ENCODE data around the gene PRSS33. TPM values are rescaled to one million over a fixed set of nuclear protein-coding genes. Genes with fewer than 3 reads are reported as not detected.

PRSS33 gene
- total RNA-seq, 2 experiments from 2014 or later = 0.13 TPM

DNA sequence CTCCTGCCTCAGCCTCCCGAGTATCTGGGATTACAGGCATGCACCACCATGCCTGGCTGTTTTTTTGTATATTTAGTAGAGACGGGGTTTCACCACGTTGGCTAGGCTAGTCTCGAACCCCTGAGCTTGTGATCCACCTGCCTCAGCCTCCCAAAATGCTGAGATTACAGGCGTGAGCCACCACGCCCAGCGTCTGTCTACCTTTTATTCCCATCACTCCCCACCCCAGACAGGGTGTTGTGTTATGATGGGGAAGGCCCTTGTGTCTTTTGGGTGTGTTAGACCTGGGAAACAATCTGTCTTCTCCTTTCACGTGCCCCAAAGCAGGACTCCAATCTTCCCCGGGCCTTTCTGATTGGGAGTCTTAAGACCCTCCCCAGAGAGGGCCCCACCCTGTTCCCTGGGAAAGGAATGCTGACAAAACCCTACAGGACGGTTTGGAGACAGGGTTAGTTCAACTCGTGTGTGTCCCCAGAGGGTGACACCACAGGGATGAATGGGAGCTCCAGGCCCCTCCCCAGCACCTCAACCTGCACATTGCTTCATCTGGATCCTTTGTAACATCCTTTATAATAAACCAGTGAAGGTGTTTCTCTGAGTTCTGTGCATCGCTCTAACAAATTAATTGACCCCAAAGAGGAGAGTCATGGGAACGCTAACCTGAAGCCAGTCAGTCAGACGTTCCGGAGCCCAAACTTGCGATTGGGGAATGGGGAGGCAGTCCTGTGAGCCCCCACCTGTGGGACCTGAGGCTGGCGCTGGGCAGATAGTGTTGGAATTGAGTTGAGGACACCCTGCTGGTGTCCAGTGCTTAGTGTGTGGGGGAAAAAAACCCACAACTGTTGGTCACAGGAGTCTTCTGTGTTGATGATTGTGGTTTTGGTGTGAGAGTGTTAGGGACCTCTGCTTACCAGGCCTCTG is 7.1 kb downstream of the PRSS33 start:
- CTCF ChIA-PET = interaction anchor here (0.8 kb wide), 2 partner anchors 11 to 88 kb away, joined by 3 to 4 read pairs; no protein-coding TSS in a partner anchor
- POLR2A ChIA-PET = interaction anchor here (1.1 kb wide), 1 partner anchor 27 kb away, joined by 4 read pairs; no protein-coding TSS in a partner anchor

- ChIA-PET CTCF (no interaction called here), POLR2A (interaction anchor here (1.1 kb wide), 1 partner anchor 26 kb away, joined by 4 read pairs; no protein-coding TSS in a partner anchor)
These were observed 8.0 kb downstream of the PRSS33 start for GRCh38 chr16:2779151-2779920.

DNA sequence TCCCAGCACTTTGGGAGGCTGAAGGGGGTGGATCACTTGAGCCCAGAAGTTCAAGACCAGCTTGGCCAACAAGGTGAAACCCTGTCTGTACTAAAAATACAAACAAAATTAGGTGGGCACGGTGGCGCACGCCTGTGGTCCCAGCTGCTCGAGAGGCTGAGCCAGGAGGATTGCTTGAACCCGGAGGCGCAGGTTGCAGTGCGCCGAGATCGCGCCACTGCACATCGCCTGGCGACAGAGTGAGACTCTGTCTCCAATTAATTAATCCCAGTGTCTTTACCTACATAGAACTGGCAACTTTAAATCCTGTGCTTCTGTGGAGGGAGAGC is 8.8 kb downstream of the PRSS33 start:
- ChIA-PET CTCF (interaction anchor here (1.4 kb wide), 1 partner anchor 90 kb away, joined by 6 read pairs; no protein-coding TSS in a partner anchor), POLR2A (interaction anchor here (1.4 kb wide), 1 partner anchor 27 kb away, joined by 6 read pairs; no protein-coding TSS in a partner anchor)

DNA sequence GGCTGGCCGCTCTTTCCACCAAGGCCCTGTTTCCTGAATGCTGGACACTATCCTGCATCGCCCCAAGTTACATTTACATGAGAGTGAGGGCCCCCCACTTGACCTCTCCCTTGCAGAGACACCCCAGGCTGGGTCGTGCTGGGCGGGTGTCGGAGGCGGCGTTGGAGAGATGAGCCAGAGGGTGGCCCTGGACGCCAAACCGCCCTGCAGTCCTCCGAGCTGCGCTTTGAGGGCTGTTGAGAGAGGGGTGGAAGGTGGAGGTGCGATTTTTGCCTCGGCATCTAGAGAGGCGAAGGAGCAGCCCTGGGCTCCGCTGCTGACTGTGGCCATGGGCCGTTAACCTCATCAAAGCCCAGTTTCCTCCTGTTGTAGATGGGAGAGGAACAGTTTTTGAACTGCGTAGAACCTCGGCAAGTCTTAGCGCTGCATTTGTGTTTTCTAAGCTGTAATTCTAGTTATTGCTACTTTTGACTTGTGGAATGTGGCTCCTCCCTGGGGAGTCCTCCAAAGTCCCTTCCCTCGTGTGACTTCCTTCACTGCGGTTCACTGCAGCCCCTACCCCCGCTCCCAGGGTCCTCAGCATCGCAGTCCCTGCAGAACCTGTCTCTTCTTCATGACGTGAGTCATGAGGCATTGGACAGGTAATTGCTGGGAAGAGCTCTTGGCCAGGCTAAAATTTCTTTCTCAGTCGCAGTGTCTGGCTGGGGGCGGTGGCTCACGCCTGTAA is 9.3 kb downstream of the PRSS33 start:
- POLR2A ChIA-PET = interaction anchor here (0.6 to 2.8 kb wide), 6 partner anchors 9 to 90 kb away, joined by 3 to 11 read pairs (median 8); partner anchors contain the start of gene SRRM2

GRCh38 chr16:2777231-2777902 is 10.0 kb downstream of the PRSS33 start, which contains the start of gene ELOB:
ELOB (minus strand) TSS chr16:2777280; CDS start chr16:2777239, 41 bp downstream.
- POLR2A ChIA-PET = interaction anchor here (0.6 to 2.8 kb wide), 6 partner anchors 9 to 91 kb away, joined by 3 to 11 read pairs (median 8); partner anchors contain the start of gene SRRM2
- CTCF ChIA-PET = interaction anchor here (0.7 to 1.4 kb wide), 2 partner anchors 91 to 142 kb away, joined by 3 to 6 read pairs; no protein-coding TSS in a partner anchor

More for the DNA sequence above, 9.3 kb downstream of the PRSS33 start:
- CTCF ChIA-PET = interaction anchor here (0.7 to 1.4 kb wide), 2 partner anchors 90 to 142 kb away, joined by 3 to 6 read pairs; no protein-coding TSS in a partner anchor

GRCh38 chr16:2776500-2777139 is 10.7 kb downstream of the PRSS33 start:
- POLR2A ChIA-PET = interaction anchor here (0.7 to 2.8 kb wide), 3 partner anchors 23 to 91 kb away, joined by 3 to 10 read pairs (median 9); no protein-coding TSS in a partner anchor
- CTCF ChIA-PET = interaction anchor here (1.4 to 2.4 kb wide), 3 partner anchors 9 to 94 kb away, joined by 3 to 6 read pairs (median 4); no protein-coding TSS in a partner anchor

DNA sequence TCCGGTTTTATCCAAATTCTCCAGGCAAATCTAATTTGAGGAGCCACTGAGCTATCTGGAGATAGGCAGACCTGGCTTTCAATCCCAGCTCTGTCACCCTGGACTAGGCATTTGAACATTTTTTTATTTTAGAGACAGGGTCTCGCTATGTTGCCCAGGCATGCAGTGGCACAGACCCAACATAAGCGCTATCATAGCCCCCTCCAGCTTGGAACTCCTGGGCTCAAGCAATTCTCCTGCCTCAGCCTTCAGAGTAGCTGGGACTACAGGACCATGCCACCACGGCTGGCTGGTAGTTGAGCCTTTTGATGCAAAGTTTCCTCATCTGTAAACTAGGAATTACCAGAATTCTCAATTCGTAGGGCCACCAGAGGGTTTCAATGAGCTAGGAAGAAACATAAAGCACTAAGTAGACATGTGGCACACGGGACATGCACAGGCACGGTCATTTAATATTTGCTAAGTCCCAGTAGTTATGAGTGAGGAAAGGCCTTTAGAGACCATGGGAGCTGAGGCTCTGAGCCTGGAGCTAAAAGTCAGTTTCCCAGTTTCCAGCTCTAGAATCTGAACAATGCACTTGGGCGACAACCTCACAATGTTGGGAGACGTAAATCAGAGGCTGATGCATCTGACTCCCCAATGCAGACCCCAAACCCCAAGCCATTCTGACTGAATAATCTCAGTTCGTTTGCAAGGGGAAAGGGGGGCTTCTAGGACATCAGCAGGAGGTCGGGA is 11.4 kb downstream of the PRSS33 start:
- ChIA-PET CTCF (interaction anchor here (0.8 to 2.4 kb wide), 4 partner anchors 8 to 95 kb away, joined by 3 to 6 read pairs (median 4); no protein-coding TSS in a partner anchor), POLR2A (interaction anchor here (0.7 to 2.8 kb wide), 3 partner anchors 22 to 92 kb away, joined by 3 to 10 read pairs (median 9); no protein-coding TSS in a partner anchor)

GRCh38 chr16:2775131-2775716 is 12.1 kb downstream of the PRSS33 start:
- ChIA-PET CTCF (interaction anchor here (0.8 to 2.4 kb wide), 4 partner anchors 9 to 95 kb away, joined by 3 to 6 read pairs (median 4); no protein-coding TSS in a partner anchor), POLR2A (interaction anchor here (2.7 to 2.8 kb wide), 2 partner anchors 21 to 93 kb away, joined by 9 to 10 read pairs; no protein-coding TSS in a partner anchor)

GRCh38 chr16:2774161-2774891 is 13.0 kb downstream of the PRSS33 start:
- CTCF ChIA-PET = interaction anchor here (0.5 to 2.4 kb wide), 3 partner anchors 11 to 157 kb away, joined by 3 to 6 read pairs (median 4); no protein-coding TSS in a partner anchor
- POLR2A ChIA-PET = interaction anchor here (0.6 kb wide), 1 partner anchor 184 kb away, joined by 3 read pairs; no protein-coding TSS in a partner anchor

DNA sequence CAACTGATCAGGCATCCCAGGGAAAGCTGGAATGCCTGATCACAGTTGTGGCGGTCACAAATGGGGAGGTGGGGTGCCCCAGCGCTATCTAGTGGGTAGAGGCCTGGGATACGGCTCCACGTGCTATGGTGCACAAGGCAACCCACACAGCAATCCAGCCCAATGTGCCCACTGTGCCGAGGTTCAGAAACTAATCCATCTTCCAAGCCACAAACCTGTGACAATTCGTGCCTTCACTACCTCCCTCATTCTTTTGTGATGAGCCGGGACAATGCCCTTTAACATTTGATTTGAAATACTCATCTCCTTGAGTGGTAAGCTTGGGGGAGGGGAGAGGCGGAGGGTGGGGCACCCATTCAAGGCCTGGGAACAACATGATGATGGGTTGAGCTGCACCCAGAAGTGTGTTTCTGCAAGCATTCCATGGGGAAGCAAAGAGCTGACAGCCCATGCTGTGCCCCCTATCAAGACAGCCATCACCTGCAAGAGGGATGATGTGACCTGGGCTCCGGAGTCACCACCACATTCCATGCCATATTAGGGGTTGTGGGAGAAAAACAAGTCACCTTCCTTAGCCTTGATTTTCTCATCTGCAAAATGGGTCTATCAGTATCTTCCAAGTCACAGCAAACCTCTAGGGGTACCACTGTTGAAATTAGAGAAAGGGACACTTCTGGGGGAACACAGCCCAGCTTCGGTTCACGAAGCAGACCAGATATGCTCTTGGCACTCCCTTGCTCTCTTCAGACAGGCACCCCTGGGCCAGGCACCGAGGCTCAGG is 14.0 kb downstream of the PRSS33 start:
- POLR2A ChIA-PET = no interaction called here

DNA sequence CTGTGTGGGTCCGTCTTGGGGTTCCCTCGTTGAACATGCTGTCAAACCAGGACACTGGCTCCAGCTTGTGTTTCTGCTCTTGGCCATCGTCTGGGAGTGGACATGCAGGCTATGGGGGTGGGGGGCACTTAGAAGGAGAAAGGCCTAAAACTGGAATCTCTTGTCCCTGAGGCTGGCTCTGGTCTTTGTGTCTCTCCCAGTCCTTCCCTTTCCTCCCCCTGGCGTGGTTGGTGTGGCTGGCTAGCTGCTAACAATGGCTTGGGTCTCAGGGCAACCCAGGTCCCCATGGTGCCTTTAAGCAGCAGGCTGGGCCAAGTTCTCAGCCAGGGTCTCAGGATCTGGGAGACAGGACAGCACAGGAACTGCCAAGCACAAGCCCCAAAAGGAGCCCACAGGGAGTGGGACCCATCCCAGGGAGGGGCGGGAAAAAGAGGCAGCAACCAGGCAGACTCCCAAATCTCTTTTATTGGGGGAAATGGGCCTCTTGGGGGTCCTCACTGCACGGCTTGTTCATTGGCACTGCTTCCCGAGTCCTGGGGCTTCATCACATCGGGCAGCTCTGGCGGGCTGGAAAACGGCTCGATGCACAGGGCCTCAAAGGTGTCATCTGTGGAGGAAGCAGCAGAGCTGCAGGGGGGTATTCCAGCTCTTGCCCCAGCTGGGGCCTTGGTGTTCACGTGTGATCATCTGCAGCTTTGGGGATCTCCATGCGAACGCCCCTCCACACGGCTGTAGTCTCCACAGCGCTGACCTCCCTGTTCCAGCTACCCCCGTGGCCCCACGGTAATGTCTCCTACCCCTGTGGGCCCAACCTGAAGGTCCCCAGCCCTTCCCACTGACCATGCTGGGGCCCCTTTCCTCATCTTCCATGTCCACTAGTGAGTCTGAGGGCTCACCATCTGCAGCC is 15.6 kb downstream of the PRSS33 start:
- POLR2A ChIA-PET = no interaction called here
- CTCF ChIA-PET = no interaction called here

More for the DNA sequence above, 14.0 kb downstream of the PRSS33 start:
- CTCF ChIA-PET = interaction anchor here (0.5 to 0.8 kb wide), 2 partner anchors 12 to 158 kb away, joined by 3 to 4 read pairs; no protein-coding TSS in a partner anchor

DNA sequence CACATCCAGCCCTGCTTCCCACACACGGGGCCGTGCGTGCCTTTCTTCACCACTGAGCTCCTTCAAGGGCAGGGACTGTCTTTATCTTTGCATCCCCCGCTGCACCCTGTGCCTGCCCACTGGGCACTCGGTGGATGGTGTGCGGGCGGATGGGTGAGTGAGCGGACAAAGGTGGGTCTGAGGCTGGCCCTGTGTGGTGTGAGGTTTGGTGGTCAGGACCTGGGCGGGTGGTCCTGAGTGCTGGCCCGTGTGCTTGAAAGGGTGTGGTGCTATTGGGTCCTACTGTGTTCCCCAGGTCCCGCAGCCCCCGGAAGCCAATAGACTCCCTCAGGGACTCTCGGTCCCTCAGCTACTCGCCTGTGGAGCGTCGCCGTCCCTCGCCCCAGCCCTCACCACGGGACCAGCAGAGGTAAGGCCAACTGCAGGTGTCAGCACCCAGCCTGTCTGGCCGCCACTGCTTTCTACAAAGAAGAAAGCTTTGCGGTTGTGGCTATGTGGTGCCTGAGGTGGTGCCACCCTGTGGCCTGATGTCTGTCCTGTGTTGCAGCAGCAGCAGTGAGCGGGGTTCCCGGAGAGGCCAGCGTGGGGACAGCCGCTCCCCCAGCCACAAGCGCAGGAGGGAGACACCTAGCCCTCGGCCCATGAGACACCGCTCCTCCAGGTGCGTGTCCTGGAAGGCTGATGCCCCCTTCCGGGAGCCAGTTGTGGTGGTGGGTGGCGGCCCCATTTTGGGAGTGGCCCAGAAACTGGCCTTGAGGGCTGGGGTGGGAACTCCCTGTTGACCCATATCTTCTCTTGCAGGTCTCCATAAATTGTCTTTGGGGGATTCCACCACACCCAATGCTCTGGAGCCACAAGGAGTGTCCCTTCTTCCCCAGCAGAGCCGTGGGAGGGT is 17.1 kb downstream of the PRSS33 start:
- CTCF ChIA-PET = no interaction called here

GRCh38 chr16:2769675-2770056 is 17.7 kb downstream of the PRSS33 start:
- CTCF ChIA-PET = no interaction called here
- POLR2A ChIA-PET = interaction anchor here (0.6 kb wide), 1 partner anchor 28 kb away, joined by 11 read pairs; no protein-coding TSS in a partner anchor

More for the DNA sequence above, 17.1 kb downstream of the PRSS33 start:
- POLR2A ChIA-PET = interaction anchor here (0.6 kb wide), 1 partner anchor 27 kb away, joined by 11 read pairs; no protein-coding TSS in a partner anchor

Data from activated CD8-positive, alpha-beta memory T cell treated with anti-CD3 and anti-CD28 coated beads for 36 hours (primary cell).